Activated T-cell treated with anti-CD3 and anti-CD28 coated beads for 4 hours (primary cell): ENCODE data around the gene S100P.

Source experiments
- DNase-seq: peaks from one replicate; pipeline ENCODE4 v3.0.0-alpha.2; 2020

Gene S100P

DNA sequence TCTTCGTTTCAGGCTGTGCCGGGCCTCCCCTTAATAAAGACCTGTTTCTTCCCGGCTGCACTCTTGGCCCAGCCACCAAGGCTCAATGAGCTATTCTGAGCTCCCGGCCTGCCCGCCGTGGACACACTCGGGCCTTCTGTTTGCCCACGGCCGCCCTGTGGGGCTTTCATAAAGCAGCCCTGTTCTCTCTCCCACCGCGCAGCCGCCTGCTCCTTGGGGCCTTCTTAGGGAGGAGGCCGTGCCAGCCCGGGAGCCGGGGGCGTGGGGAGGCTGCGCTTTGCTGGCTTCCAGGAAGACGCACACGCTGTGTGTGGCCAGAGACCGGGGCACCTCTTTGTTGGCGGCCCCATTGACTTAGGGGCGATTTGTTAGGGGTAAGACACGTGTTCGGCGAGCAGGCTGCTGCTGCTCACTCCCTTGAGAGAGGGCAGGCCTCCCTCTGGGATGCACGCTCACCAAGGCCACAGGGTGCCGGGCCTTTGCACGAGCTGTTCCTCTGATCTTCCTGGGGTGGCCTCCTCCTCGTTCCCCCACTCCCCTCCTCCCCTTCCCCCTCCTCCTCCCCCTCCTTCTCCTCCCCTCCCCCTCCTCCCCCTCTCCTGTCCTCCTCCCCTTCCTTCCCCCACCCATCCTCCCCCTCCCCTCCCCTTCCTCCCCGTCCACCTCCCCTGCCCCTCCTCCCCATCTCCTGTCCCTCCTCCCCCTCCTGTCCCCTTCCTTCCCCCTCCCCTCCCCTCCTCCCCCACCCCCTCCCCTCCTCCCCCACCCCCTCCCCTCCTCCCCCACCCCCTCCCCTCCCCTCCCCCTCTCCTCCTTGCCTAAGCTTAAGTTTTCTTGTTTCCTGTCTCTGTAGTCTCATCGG is 33.6 kb downstream of the S100P start:
- DNase-seq, result no peak

DNA sequence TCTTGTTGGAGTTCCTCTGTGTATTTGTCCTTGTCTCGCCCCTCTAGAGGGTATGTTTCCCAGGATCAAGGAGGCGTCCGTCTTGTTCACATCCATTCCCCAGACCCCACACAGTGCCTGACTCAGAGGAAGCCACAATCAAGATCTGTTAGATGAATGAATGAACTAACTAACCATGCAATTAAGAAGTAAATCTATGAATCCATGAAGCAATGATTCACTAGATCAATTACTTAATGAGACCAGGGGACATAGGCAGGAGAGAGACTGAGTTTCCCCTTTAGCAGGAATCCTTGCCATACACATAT is 34.2 kb downstream of the S100P start:
- DNase-seq, result no peak

DNA sequence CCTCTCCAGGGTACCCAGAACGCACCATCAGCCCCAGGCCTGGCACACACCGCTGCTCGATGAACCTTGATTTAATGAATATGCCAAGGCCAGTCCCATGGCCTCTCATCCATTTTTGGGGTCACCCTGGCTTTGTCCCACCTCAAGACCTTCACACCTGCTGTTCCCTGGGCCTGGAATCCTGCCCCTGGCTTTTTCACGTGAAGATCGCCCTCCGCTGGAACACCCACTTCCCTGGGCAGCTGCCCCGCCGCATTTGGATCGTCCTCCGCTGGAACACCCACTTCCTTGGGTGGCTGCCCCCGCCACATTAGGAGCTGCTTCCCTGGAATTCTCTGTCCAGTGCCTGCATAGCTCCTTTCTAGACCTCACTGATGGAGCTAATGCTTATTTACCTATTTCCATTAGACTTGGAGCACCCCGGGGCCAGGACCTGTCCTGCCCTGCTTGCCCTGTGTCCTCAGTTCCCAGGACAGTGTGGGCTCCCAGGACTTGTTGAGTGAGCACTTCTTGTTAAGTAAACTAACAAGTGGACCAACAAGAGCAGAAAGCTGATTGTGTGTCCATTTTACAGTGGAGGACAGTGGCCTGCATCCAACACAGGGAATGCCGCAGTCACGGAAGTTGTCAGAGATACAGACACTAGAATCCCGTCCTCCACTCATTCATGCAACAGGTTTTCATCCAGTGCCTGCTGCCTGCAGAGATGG is 34.8 kb downstream of the S100P start:
- no peak for DNase-seq

DNA sequence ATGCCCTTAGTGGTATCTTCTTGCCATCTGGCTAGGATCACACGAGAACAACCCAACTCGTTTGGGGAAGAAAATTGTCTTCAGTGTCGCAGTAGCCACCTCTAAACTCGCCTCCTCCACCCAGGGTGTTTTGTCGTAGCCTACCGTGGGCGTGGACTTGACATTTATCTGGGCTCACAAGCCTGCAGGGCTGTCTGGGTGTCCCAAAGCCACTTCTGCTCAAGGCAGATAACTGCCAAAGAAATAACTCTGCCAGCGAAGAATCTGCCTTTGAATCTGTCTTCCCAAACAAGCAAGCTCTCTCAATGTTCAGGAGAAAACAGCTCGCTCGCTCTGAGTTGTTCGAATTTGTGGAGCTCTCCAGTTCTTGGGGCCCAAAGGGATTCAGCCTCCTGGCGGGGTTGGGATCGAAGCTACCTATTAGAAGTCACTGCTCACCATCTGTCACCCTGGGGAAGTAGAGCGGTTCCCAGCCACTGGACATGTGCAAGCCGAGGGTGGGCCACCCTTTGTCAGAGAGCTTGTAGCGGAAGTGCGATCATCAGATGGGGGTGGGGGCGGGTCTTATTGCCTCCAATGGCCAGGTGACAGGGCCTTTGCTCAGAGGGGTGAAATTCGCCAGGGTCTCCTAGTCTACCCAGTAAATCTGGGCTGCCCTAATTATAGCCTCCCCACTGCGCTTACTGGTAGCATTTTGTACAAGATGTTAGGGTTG is 37.1 kb downstream of the S100P start:
- DNase-seq, result no peak

DNA sequence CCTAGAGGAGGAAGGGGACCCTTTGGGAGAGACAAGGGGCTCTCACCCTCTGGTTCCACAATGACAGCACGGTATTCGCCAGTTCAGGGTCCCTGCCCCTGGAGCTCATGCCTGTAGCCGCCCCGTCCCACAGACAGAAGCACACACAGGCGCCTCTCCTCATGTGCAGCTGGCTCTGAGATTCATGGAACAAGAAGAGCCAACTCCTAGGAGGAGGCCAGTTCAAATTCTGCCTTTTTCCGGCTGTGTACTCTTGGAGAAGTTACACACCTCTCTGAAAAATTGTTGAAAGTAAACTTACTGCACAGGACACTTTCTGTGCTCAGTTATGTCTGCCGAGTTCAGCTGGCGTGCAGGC is 37.6 kb downstream of the S100P start:
- DNase-seq, result no peak

DNA sequence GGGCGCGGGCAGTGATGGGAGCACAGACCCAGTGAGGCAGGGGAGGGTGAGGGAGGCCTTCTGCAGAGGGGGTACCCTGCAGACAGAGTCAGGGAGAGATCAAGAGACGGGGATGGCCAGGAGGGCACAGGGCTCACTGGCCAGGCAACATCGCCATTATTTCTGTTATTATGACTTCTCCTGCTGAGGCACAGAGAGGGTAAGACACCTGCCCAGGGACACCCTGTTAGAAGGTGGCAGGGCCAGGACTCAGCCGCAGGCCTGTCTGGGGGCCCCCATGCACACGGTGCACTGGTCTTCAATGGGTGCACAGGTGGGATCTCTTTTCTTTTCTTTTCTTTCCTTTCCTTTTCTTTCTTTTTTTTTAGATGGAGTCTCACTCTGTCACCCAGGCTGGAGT is 38.1 kb downstream of the S100P start:
- no peak for DNase-seq

DNA sequence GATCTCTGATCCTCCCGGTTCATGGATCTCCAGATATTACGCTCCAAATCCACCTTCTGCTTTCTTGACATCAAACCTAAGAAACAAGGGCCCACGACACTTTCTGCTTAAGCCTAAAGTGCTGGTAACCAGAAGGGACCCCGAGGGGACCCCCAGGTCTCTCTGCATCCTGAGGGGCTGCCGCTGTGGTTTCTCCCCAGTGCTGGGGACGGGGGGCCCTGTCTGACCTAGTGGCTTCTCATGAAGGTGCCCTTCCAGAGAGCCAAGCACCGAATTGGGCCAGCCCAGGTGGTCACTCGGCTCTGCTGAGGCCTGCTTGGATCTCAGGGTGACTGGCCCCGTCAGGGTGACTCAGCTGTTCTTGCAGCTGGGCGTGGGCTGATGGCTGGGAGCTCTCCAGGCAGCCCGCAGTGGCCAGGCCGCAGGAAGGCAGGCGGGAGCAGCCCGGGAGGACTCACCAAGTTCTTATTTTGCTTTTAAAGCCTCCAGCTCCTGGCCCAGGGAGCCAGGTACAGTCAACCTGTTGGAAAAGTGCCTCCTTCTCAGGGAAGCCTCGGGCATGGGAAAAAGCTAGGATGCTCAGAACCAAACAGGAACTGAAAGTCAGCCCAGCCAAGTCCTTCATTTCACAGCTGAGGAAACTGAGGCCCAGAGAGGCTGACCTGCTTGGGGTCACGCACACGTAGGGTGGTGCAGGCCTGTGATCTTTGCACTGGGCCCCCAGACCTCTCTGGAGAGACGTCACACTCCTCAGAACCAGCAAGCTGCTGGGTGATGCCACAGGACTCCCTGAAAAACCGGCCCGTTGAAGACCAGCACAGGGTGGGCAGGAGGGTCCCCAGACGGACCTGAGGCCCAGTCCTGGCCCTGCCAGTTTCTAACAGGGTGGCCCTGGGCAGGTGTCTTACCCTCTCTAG is 39.0 kb downstream of the S100P start:
- DNase-seq, result no peak

DNA sequence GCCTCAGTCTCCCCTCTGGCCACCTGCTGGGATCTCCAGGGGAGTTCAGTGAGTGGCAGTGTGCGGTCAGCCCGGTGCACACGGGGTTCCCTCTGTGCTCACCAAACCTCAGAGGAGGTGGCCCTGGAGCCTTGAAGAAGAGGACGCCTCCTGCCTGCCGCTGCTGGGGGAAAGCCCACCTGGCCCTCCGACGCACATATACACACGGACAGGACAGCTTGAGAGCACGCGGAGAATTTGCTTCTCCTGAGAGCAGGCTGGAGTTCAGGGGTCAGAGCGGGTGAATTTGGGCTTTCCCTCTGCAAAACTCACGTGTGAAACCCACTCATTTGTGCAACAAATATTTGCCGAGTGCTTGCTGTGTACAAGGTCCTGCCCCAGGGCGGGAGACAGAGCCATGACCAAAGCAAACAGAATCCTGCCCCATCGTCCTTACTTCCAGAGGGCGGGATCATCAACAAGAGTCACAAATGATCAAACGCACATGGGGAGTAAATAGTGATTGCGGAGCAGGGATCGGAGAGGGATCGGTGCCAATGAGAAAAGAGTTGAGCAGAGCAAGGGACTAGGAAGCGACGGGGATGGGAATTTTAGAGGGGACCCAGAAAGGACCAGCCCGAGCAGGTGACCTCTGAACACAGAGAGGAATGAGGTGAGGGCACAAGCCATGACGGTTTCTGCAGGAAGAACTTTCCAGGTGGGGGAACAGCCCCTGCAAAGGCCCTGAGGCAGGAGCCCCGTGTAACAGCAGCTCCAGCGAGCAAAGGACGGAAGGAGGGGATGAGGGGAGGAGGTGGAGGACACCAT is 39.9 kb downstream of the S100P start:
- DNase-seq, result no peak

DNA sequence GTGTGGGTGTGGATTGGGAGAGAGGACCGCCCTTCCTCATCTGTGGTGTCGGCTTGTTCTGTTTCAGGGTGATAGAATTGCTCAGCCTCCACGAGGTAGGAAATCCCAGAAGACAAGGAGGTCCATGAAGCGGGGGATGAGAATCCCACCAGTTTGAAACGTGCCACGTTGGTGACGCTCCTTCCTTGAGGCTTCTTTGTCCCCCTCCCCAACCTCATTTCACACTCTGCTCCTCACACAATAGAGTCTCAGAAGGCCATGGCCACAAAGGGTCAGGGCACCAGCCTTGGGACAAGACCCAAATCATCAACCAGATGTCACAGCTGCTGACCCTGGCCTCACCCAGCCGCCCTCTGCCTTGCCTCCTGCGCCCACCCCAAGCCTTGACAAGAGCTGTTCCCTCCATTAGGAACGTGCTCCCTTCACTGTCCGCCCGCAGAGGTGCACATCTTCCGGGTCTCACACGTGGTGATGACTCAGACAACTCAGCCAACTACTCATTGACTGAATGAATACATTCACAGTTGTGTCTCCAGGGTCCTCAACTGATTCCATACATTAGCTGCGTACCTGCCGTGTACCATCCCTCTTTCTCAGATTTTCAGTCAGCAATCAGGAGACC is 40.6 kb downstream of the S100P start:
- DNase-seq, result no peak

DNA sequence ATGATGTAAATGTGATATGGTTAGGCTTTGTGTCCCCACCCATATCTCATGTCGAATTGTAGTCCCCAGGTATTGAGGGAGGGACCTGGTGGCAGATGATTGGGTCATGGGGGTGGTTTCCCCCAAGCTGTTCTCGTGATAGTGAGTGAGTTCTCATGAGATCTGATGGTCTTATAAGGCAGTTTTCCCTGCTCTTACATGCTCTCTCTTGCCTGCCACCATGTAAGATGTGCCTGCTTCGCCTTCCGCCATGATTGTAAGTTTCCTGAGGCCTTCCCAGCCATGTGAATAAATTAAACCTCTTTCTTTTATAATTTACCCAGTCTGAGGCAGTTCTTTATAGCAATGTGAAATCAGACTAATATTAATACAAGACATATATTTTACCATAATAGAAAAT is 46.2 kb downstream of the S100P start:
- no peak for DNase-seq

DNA sequence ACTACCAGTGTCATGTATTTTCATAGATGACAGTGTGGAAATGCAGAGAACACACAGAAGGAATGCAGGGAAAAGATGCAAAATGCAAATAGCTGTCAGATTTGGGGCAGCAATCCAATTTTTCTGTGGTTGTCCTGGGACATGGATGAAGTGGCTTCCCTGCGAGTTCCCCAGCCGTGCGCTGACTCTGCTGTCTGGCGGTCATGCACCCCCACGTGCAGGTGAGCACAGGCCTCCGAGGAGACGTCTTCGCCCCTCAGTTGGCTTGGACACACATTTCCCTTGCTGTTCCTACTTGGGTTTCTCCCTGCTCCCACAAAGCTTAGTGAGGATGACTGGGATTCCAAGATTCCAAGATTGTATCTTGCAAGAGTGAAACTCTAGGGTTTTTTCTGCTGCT is 46.7 kb downstream of the S100P start:
- no peak for DNase-seq

DNA sequence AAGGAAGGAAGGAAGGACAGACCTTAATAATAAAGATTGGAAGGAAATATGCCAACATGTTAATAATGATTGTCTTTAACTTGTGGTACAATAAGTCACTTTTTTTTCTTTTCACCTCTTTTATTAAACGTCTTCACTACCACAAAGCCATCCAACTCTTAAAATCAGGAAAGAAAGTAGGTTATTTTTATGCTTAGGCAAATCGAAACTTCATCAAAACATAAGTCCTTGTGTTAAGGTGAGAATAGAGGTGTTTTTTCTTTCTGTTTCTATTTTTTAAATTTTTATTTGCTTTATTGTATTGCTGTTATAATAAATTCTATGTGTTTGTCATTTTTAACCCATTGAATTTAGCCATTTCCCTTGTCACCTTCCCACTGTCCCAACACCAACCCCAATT is 48.8 kb downstream of the S100P start:
- no peak for DNase-seq

DNA sequence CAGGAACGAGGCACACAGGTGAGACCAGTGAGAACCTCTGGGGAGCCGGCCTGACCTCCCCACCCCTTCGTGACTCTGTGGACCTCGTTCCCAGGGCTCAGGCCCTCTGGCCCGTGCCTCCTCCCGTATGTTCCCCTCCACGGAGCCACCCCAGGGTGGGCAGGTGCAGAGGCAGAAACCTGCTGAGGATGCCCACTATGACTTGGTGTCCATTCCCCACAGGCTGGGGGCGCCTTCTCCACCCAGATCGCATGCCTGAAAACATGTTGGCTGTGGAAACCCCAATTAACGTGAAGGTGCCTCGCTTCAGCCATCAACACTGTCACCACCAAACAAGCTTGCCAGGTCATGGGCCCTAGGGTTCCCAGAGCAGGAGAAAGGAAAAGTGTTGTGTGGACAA is 49.3 kb downstream of the S100P start:
- DNase-seq, result no peak
